ENCODE results near the gene SLC25A29. TPM values are rescaled to one million over a fixed set of nuclear protein-coding genes. Genes with fewer than 3 reads are reported as not detected.

The SLC25A29 gene
- total and polyA plus RNA-seq, 5 donors, result 20.9 to 41.1 (median 23.8) TPM

DNA sequence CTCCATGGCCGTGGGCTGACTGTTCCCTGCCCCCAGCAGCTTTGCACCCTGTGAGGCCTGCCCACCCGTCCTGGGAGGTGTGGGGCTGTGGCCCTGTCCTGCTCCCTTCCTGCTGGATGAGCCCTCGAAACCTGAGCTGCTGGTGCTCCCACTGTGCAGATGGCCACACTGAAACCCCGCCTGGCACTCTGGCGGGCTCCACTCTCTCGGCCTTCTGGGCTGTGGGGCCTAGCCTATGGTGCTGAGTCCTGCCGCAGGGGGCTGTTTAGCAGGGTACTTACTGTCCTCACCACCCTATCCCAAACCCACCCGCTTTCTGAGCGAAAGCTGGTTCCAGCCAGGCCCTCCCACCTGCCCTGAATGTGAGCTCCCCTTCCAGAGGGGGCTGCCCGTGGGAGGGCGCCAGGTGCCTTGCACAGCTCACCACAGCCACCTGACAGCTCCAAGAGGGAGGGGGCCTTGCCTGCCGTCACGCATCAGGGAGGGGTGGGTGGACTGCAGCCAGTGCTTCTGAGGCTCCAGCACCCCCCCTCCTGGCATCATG, 24.2 kb upstream of the SLC25A29 start:
- peak in 1 of 3 donors; percentile 60 for DNase-seq
- H3K27me3 ChIP-seq (ENCODE audit: control insufficient read depth, insufficient read depth), result no peaks in the 10 kb centered on the region
- intact Hi-C loops (cut with DNase I), result no loop called here
- 82% methylated on average over 13 of the region's 13 CpGs for WGBS
- H3K4me3 ChIP-seq (ENCODE audit: low read length), result no peak overlapping the region
- H3K27ac ChIP-seq (ENCODE audit: low read length), result no peak overlapping the region
- no peaks in the 10 kb centered on the region for H3K9me3 ChIP-seq (ENCODE audit: control insufficient read depth, low read length)
- peak in 1 of 2 donors; percentile 4 for ATAC-seq
- H3K4me1 ChIP-seq (ENCODE audit: control insufficient read depth, insufficient read depth, low read length), result no peaks in the 10 kb centered on the region

DNA sequence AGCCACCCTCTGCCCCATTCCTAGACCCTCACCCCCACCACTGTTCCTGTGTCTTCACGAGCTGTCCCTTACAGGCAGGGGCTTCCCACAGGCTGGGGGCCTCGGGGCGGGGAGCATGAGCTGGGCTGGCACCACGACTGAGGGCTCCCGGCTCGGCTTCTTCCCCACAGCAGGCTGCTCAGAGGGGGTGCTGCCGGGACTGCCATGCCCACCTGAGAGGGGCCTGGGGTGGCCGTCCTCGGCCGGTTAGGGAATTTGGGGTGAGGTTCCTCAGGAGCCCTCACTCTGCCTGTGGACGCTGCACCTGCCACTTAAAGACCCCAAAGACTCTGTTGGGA, 23.7 kb upstream of the SLC25A29 start:
- Histone ChIP-seq H3K4me1 (ENCODE audit: control insufficient read depth, insufficient read depth, low read length) (no peaks in the 10 kb centered on the region), H3K4me3 (ENCODE audit: low read length) (no peak overlapping the region), H3K27ac (ENCODE audit: low read length) (no peak overlapping the region), H3K9me3 (ENCODE audit: control insufficient read depth, low read length) (no peaks in the 10 kb centered on the region), H3K27me3 (ENCODE audit: control insufficient read depth, insufficient read depth) (no peaks in the 10 kb centered on the region)
- ATAC-seq (no peak), DNase-seq (peak in 1 of 3 donors; percentile 54)
- intact Hi-C loops (cut with DNase I), result no loop called here
- 81% methylated on average over 11 of the region's 11 CpGs for whole genome bisulfite sequencing

- DNase-seq (no peak), ATAC-seq (no peak)
- Histone ChIP-seq H3K27me3 (ENCODE audit: control insufficient read depth, insufficient read depth) (no peaks in the 10 kb centered on the region), H3K27ac (ENCODE audit: low read length) (no peak overlapping the region), H3K4me1 (ENCODE audit: control insufficient read depth, insufficient read depth, low read length) (no peaks in the 10 kb centered on the region), H3K4me3 (ENCODE audit: low read length) (no peak overlapping the region), H3K9me3 (ENCODE audit: control insufficient read depth, low read length) (no peaks in the 10 kb centered on the region)
- intact Hi-C loops (cut with DNase I), result no loop called here
- 87% methylated on average over 36 of the region's 36 CpGs for WGBS
These were observed 23.2 kb upstream of the SLC25A29 start for GRCh38 chr14:100329233-100330006.

DNA sequence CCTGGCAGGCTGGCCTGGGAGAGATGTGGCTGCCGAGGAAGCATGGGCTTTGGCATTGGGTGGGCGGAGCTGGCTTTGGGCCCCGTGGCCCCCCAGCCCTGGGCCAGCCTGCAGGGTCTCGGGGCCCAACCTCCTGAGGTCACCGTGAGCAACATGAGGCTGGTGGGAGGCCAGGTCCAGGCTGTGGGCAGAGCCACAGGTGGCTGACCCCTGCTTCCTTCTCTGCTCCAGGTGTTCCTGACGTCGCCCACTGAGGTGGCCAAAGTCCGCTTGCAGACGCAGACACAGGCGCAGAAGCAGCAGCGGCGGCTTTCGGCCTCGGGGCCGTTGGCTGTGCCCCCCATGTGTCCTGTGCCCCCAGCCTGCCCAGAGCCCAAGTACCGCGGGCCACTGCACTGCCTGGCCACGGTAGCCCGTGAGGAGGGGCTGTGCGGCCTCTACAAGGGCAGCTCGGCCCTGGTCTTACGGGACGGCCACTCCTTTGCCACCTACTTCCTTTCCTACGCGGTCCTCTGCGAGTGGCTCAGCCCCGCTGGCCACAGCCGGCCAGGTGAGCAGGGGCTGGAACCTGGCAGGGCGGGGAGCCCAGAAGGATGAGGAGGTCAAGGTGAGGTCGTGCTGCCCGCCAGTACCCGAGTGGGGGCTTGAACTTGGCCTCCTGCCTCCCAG, 22.4 kb upstream of the SLC25A29 start:
- Histone ChIP-seq H3K9me3 (ENCODE audit: control insufficient read depth, low read length) (no peaks in the 10 kb centered on the region), H3K27me3 (ENCODE audit: control insufficient read depth, insufficient read depth) (no peaks in the 10 kb centered on the region), H3K4me1 (ENCODE audit: control insufficient read depth, insufficient read depth, low read length) (no peaks in the 10 kb centered on the region), H3K4me3 (ENCODE audit: low read length) (no peak overlapping the region), H3K27ac (ENCODE audit: low read length) (no peak overlapping the region)
- no peak for DNase-seq
- 88% methylated on average over 32 of the region's 32 CpGs for WGBS
- intact Hi-C loops (cut with DNase I), result no loop called here
- no peak for ATAC-seq

DNA sequence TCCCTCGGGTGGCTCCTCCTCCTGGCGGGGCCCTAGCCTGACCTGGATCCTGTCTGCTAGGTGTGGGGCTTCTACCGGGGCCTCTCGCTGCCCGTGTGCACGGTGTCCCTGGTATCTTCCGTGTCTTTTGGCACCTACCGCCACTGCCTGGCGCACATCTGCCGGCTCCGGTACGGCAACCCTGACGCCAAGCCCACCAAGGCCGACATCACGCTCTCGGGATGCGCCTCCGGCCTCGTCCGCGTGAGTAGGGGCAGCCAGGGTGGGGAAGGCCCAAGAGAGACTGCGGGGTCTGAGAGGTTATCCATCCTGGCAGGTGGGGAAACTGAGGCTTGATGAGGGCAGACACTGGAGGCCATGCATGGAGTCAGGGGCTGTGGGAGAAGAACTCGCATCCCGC, 20.9 kb upstream of the SLC25A29 start:
- DNase-seq (no peak), ATAC-seq (no peak)
- intact Hi-C loops (cut with DNase I), result no loop called here
- H3K9me3 ChIP-seq (ENCODE audit: control insufficient read depth, low read length), result no peaks in the 10 kb centered on the region
- H3K4me3 ChIP-seq (ENCODE audit: low read length), result no peak overlapping the region
- H3K27me3 ChIP-seq (ENCODE audit: control insufficient read depth, insufficient read depth), result no peaks in the 10 kb centered on the region
- no peak overlapping the region for H3K27ac ChIP-seq (ENCODE audit: low read length)
- H3K4me1 ChIP-seq (ENCODE audit: control insufficient read depth, insufficient read depth, low read length), result no peaks in the 10 kb centered on the region
- WGBS, result 94% methylated on average over 24 of the region's 24 CpGs

DNA sequence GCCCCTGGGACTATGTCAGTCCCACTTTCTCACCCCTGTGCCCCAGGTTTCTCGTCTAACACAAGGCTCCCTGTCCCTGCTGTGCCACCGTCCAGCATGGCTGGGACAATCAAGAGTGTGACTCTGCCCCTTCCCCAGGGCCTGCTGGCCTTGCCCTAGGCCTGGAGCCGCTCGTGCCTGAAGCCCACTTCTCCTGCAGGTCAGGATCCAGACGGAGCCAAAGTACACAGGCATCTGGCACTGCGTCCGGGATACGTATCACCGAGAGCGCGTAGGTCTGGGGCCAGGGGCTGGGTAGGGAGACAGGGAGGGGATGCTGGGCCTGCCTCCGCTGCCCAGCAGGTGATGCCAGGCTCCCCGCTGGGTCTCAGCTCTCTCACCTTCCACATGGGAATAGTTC, 19.7 kb upstream of the SLC25A29 start:
- ATAC-seq (no peak), DNase-seq (no peak)
- Histone ChIP-seq H3K4me3 (ENCODE audit: low read length) (no peak overlapping the region), H3K9me3 (ENCODE audit: control insufficient read depth, low read length) (no peaks in the 10 kb centered on the region), H3K27me3 (ENCODE audit: control insufficient read depth, insufficient read depth) (no peaks in the 10 kb centered on the region), H3K27ac (ENCODE audit: low read length) (no peak overlapping the region), H3K4me1 (ENCODE audit: control insufficient read depth, insufficient read depth, low read length) (no peaks in the 10 kb centered on the region)
- WGBS, result 86% methylated on average over 13 of the region's 13 CpGs
- intact Hi-C loops (cut with DNase I), result no loop called here

GRCh38 chr14:100325231-100325632, 19.0 kb upstream of the SLC25A29 start:
- peak in 1 of 3 donors; percentile 39 for DNase-seq
- no peak for ATAC-seq
- Histone ChIP-seq H3K27ac (ENCODE audit: low read length) (no peak overlapping the region), H3K4me3 (ENCODE audit: low read length) (no peak overlapping the region), H3K9me3 (ENCODE audit: control insufficient read depth, low read length) (no peaks in the 10 kb centered on the region), H3K4me1 (ENCODE audit: control insufficient read depth, insufficient read depth, low read length) (no peaks in the 10 kb centered on the region), H3K27me3 (ENCODE audit: control insufficient read depth, insufficient read depth) (no peaks in the 10 kb centered on the region)
- WGBS, result 73% methylated on average over 17 of the region's 17 CpGs
- intact Hi-C loops (cut with DNase I), result no loop called here

DNA sequence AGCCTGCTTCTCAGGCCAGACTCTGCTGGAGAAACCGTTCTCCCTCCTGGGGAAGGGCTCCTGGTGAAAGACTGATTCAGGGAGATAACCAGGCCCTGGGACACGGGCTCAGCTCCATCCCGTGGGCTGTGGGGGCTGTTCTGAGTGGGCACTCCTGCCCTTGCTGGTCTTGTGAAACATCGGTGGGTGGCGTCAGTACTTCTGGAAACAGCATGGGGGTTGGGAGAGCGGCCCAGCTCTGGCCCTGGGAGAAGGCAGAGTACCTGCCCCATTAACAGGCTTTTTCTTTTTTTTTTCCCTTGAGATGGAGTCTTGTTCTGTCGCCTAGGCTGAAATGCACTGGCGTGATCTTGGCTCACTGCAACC, 17.7 kb upstream of the SLC25A29 start:
- H3K9me3 ChIP-seq (ENCODE audit: control insufficient read depth, low read length), result no peaks in the 10 kb centered on the region
- intact Hi-C loops (cut with DNase I), result no loop called here
- H3K27ac ChIP-seq (ENCODE audit: low read length), result no peak overlapping the region
- no peaks in the 10 kb centered on the region for H3K4me1 ChIP-seq (ENCODE audit: control insufficient read depth, insufficient read depth, low read length)
- H3K27me3 ChIP-seq (ENCODE audit: control insufficient read depth, insufficient read depth), result no peaks in the 10 kb centered on the region
- H3K4me3 ChIP-seq (ENCODE audit: low read length), result no peak overlapping the region
- WGBS, result 87% methylated on average over 8 of the region's 8 CpGs
- ATAC-seq (no peak), DNase-seq (no peak)

DNA sequence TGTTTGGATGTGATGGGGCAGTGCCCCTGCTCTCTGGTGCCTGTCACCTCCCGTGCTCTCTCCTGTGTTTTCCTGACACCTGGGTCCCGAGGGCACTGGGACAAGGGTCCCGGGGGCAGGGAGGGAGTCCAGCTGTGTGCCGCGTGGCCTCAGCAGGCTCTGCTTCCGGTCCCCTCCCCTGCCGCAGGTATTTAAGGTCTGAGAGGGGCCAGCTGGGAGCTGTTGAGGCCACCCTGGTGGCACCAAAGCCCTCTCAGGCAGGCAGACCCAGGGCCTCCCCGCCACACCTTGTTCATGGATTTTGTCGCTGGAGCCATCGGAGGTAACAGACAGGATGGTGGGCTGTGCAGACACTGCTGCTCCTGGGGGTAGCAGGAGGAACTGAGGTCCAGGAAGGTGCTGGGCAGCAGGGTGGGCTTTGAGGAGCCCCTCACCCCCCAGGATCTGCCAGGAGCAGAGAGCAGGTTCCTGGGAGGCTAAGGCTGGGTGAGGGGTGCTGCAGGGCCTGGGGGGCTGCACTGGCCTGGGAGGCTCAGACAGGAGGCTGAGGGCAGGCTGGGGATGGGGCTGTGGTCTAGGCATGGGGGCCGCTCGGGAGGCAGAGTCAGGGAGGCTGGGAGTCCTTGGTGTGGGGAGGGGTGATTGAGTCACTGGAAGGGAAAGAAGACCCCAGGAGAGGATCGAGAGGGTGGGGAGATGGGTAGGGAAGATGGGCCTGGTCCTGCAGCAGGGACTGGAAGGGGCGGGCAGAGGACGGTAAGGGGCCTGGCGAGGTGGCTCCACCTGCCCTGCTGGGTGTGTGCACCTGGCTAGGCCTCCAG, 17.1 kb upstream of the SLC25A29 start, which contains the start of gene SLC25A47:
SLC25A47 (plus strand) TSS at position 219 of the 821 bp plus-strand sequence; CDS start at position 295, 76 bp downstream.
- DNase-seq (peak in 1 of 3 donors; percentile 34), ATAC-seq (no peak)
- H3K4me3 ChIP-seq (ENCODE audit: low read length), result no peak within 1 kb of the TSS
- H3K27ac ChIP-seq (ENCODE audit: low read length), result no peak within 1 kb of the TSS
- H3K9me3 ChIP-seq (ENCODE audit: control insufficient read depth, low read length), result no peaks in the 10 kb centered on the region
- no peaks in the 10 kb centered on the region for H3K27me3 ChIP-seq (ENCODE audit: control insufficient read depth, insufficient read depth)
- intact Hi-C loops (cut with DNase I), result no loop called here
- no peaks in the 10 kb centered on the region for H3K4me1 ChIP-seq (ENCODE audit: control insufficient read depth, insufficient read depth, low read length)
- 92% methylated on average over 16 of the region's 16 CpGs for WGBS

- peak in 2 of 3 donors; percentile 14 to 47 for DNase-seq
- WGBS, result 90% methylated on average over 15 of the region's 15 CpGs
- H3K9me3 ChIP-seq (ENCODE audit: control insufficient read depth, low read length), result no peaks in the 10 kb centered on the region
- H3K27ac ChIP-seq (ENCODE audit: low read length), result no peak overlapping the region
- no peaks in the 10 kb centered on the region for H3K27me3 ChIP-seq (ENCODE audit: control insufficient read depth, insufficient read depth)
- intact Hi-C loops (cut with DNase I), result no loop called here
- ATAC-seq, result no peak
- no peak overlapping the region for H3K4me3 ChIP-seq (ENCODE audit: low read length)
- no peaks in the 10 kb centered on the region for H3K4me1 ChIP-seq (ENCODE audit: control insufficient read depth, insufficient read depth, low read length)
These were observed 16.1 kb upstream of the SLC25A29 start for GRCh38 chr14:100322138-100322957.
